ENCODE results near the gene RNASE12. TPM values are rescaled to one million over a fixed set of nuclear protein-coding genes. Genes with fewer than 3 reads are reported as not detected.

The RNASE12 gene
- total and polyA plus RNA-seq, 9 of the 15 experiments (the other 6 are each of a cell fraction or from before 2014, with no cell fraction given): 0.24 TPM; not detected in 8

GRCh38 chr14:20568393-20568792 lies 22.8 kb downstream of the RNASE12 start (continued):
- TF ChIP-seq SFPQ (IDR thresholded peaks at IDR 0.05; ENCODE audit: low read depth, low read length) (no peak), FUS (optimal IDR thresholded peaks at IDR 0.05; ENCODE audit: low read depth, low read length) (no peak), E2F4 (CRISPR knock-in tag; IDR thresholded peaks at IDR 0.05; ENCODE audit: low read depth) (no peak), ZNF197 (CRISPR knock-in tag; IDR thresholded peaks at IDR 0.05; ENCODE audit: low read depth) (no peak), SIN3B (IDR thresholded peaks at IDR 0.05; ENCODE audit: low read depth) (no peak), IRF2 (CRISPR knock-in tag; IDR thresholded peaks at IDR 0.05) (no peak), ZNF518B (CRISPR knock-in tag; IDR thresholded peaks at IDR 0.05) (no peak), JUNB (CRISPR knock-in tag; conservative IDR thresholded peaks at IDR 0.05) (no peak), ZNF143 (CRISPR knock-in tag; IDR thresholded peaks at IDR 0.05) (no peak), CEBPZ (IDR thresholded peaks at IDR 0.05; ENCODE audit: borderline replicate concordance, low read depth, low read length) (no peak), ZNF699 (CRISPR knock-in tag; IDR thresholded peaks at IDR 0.05; ENCODE audit: insufficient replicate concordance) (no peak), ZNF655 (CRISPR knock-in tag; IDR thresholded peaks at IDR 0.05) (no peak), MTA2 (IDR thresholded peaks at IDR 0.05; ENCODE audit: low read depth) (peak; percentile 60), ZNF133 (CRISPR knock-in tag; IDR thresholded peaks at IDR 0.05) (no peak), NR2C1 (IDR thresholded peaks at IDR 0.05) (no peak), NR2C1 (tag; IDR thresholded peaks at IDR 0.05) (no peak), SPI1 (IDR thresholded peaks at IDR 0.05; ENCODE audit: borderline replicate concordance, low read depth, low read length) (no peak)

Data from K562 (cell line).